H1 (cell line): Measurements from ENCODE around the gene GPR141. TPM values are rescaled to one million over a fixed set of nuclear protein-coding genes. Genes with fewer than 3 reads are reported as not detected.

Experiments
- CTCF ChIA-PET: fragments of 300-600 bp; sonication (Branson Sonifier 250); formaldehyde crosslinking; loops from one replicate; lab custom pipeline; 2021; ENCODE audit not compliant: partially characterized antibody; lab: Charles Lee
- POLR2A ChIA-PET: fragments of 300-600 bp; sonication (Branson Sonifier 250); formaldehyde crosslinking; loops from one replicate; lab custom pipeline; 2021; ENCODE audit warnings: inconsistent platforms; ENCODE audit not compliant: partially characterized antibody; lab: Charles Lee
- DNase-seq, 2 experiments: peaks; one replicate each; pipeline versions ENCODE4 v3.0.0 to v3.0.0-alpha.2; 2010 to 2022; ENCODE audit warnings: low spot score in 2 of 2, low read depth in 1 of 2, mixed read lengths in 1 of 2
- FAIRE-seq: peaks from 2 replicates; lab custom pipeline; 2011; peaks lifted over from hg19 to GRCh38; lab: Jason Lieb, UNC
- H2AFZ ChIP-seq: 2 replicates; pipeline ENCODE4 v1.8.1; 2012; ENCODE audit warnings: low read length, inconsistent platforms
- H2AK5ac ChIP-seq: 2 replicates; pipeline ENCODE4 v1.6.1; 2013; ENCODE audit warnings: low read depth, low read length
- H2BK120ac ChIP-seq: replicated peaks from 2 replicates; pipeline ENCODE3; 2013; ENCODE audit warnings: low read depth, low read length, inconsistent platforms
- H2BK12ac ChIP-seq: 2 replicates; pipeline ENCODE4 v1.6.1; 2013; ENCODE audit warnings: low read depth, low read length
- H2BK15ac ChIP-seq: 2 replicates; pipeline ENCODE4 v1.6.1; 2013; ENCODE audit warnings: low read length
- H2BK20ac ChIP-seq: 2 replicates; pipeline ENCODE4 v1.6.1; 2013; ENCODE audit warnings: low read length
- H2BK5ac ChIP-seq: 2 replicates; pipeline ENCODE4 v1.6.1; 2013; ENCODE audit warnings: low read depth, low read length
- H3K14ac ChIP-seq: 2 replicates; pipeline ENCODE4 v1.6.1; 2013; ENCODE audit warnings: inconsistent platforms; ENCODE audit not compliant: insufficient read length
- H3K18ac ChIP-seq: 2 replicates; pipeline ENCODE4 v1.6.1; 2013; ENCODE audit warnings: low read length; ENCODE audit errors: extremely low read depth
- H3K23ac ChIP-seq: 2 replicates; pipeline ENCODE4 v1.6.1; 2013; ENCODE audit warnings: inconsistent platforms; ENCODE audit not compliant: insufficient read length
- H3K23me2 ChIP-seq: 2 replicates; pipeline ENCODE4 v1.6.1; 2013; ENCODE audit warnings: low read depth, low read length
- H3K27ac ChIP-seq: 2 replicates; pipeline ENCODE4 v1.6.1; 2011; ENCODE audit warnings: low read depth, low read length, inconsistent platforms
- H3K27me3 ChIP-seq, 4 experiments: replicated peaks in 1 of 4; 1 replicate in 1 of 4; 2 replicates in 3 of 4; pipeline versions ENCODE4 v1.6.1 to v1.8.1; 2011 to 2013; ENCODE audit warnings: low read length in 3 of 4, mild to moderate bottlenecking in 3 of 4, inconsistent platforms in 2 of 4, mixed read lengths in 2 of 4, moderate library complexity in 1 of 4; ENCODE audit not compliant: control insufficient read depth in 3 of 4, insufficient read depth in 3 of 4; ENCODE audit errors: extremely low read depth in 1 of 4
- H3K36me3 ChIP-seq, 4 experiments: 2 replicates each; pipeline versions ENCODE4 v1.6.1 to v1.8.1; 2011 to 2013; ENCODE audit warnings: mild to moderate bottlenecking in 4 of 4, low read length in 3 of 4, moderate library complexity in 2 of 4, control low read depth in 1 of 4, inconsistent platforms in 1 of 4; ENCODE audit not compliant: insufficient read depth in 4 of 4, control insufficient read depth in 2 of 4
- H3K4ac ChIP-seq: replicated peaks from 2 replicates; pipeline ENCODE3; 2013; ENCODE audit warnings: low read length, low read depth, mixed read lengths, inconsistent platforms; ENCODE audit not compliant: insufficient read length
- H3K4me1 ChIP-seq, 4 experiments: replicated peaks in 1 of 4; 1 replicate in 1 of 4; 2 replicates in 3 of 4; pipeline versions ENCODE4 v1.6.1 to v1.8.1; 2011 to 2013; ENCODE audit warnings: low read length in 3 of 4, inconsistent platforms in 2 of 4, mixed read lengths in 1 of 4; ENCODE audit not compliant: insufficient read depth in 4 of 4, control insufficient read depth in 3 of 4
- H3K4me2 ChIP-seq, 2 experiments: 2 replicates each; pipeline versions ENCODE4 v1.6.1 to v1.8.1; 2011 to 2013; ENCODE audit warnings: low read depth in 2 of 2, low read length in 2 of 2, control low read depth in 1 of 2, inconsistent platforms in 1 of 2, mild to moderate bottlenecking in 1 of 2; ENCODE audit not compliant: insufficient read depth in 1 of 2
- H3K4me3 ChIP-seq, 4 experiments: fragments of 200-600, 300-600 bp in 1 of 4; sonication (generic), shearing (Covaris generic), sonication (Bioruptor Twin) in 1 of 4; 2 replicates each; pipeline versions ENCODE4 v1.5.1 to v1.8.1; 2011 to 2016; ENCODE audit warnings: low read length in 4 of 4, low read depth in 3 of 4, control low read depth in 2 of 4, inconsistent platforms in 2 of 4, mild to moderate bottlenecking in 2 of 4, mixed read lengths in 1 of 4, moderate library complexity in 1 of 4; ENCODE audit not compliant: insufficient read depth in 2 of 4; ENCODE audit errors: extremely low read depth in 1 of 4
- H3K56ac ChIP-seq: replicated peaks from 2 replicates; pipeline ENCODE3; 2013; ENCODE audit warnings: low read depth, mild to moderate bottlenecking, mixed read lengths, low read length, inconsistent platforms; ENCODE audit not compliant: insufficient read length
- H3K79me1 ChIP-seq: 2 replicates; pipeline ENCODE4 v1.6.1; 2013; ENCODE audit warnings: low read depth, low read length, control low read depth
- H3K79me2 ChIP-seq, 2 experiments: 2 replicates each; pipeline versions ENCODE4 v1.6.1 to v1.8.1; 2012 to 2013; ENCODE audit warnings: low read length in 2 of 2, mild to moderate bottlenecking in 2 of 2, inconsistent platforms in 1 of 2; ENCODE audit not compliant: insufficient read depth in 2 of 2, control insufficient read depth in 1 of 2
- H3K9ac ChIP-seq, 4 experiments: replicated peaks in 1 of 4; 1 replicate in 1 of 4; 2 replicates in 3 of 4; pipeline versions ENCODE4 v1.6.1 to v1.8.1; 2011 to 2013; ENCODE audit warnings: low read depth in 3 of 4, low read length in 3 of 4, control low read depth in 2 of 4, mild to moderate bottlenecking in 2 of 4, moderate library complexity in 2 of 4, inconsistent platforms in 1 of 4; ENCODE audit errors: extremely low read depth in 1 of 4
- H3K9me3 ChIP-seq, 2 experiments: 2 replicates each; pipeline versions ENCODE4 v1.6.1 to v1.8.1; 2012 to 2013; ENCODE audit warnings: mild to moderate bottlenecking in 2 of 2, moderate library complexity in 2 of 2, control low read depth in 1 of 2, inconsistent platforms in 1 of 2, low read depth in 1 of 2, low read length in 1 of 2, mixed read lengths in 1 of 2; ENCODE audit not compliant: insufficient read depth in 2 of 2
- H4K20me1 ChIP-seq, 2 experiments: replicated peaks in 1 of 2; 2 replicates each; pipeline versions ENCODE3 to v1.8.1; 2011 to 2013; ENCODE audit warnings: inconsistent platforms in 2 of 2, low read length in 2 of 2, mild to moderate bottlenecking in 1 of 2; ENCODE audit not compliant: insufficient read depth in 2 of 2, control insufficient read depth in 1 of 2
- H4K5ac ChIP-seq: 2 replicates; pipeline ENCODE4 v1.6.1; 2013; ENCODE audit warnings: low read length, low read depth, mixed read lengths, inconsistent platforms; ENCODE audit not compliant: insufficient read length
- H4K8ac ChIP-seq: 2 replicates; pipeline ENCODE4 v1.8.0; 2013; ENCODE audit warnings: mild to moderate bottlenecking, moderate library complexity, low read length, inconsistent platforms; ENCODE audit not compliant: insufficient read depth; ENCODE audit errors: extremely low read depth
- H4K91ac ChIP-seq: replicated peaks from 2 replicates; pipeline ENCODE3; 2013; ENCODE audit warnings: low read length, mixed read lengths, inconsistent platforms; ENCODE audit not compliant: insufficient read length
- BRCA1 ChIP-seq: IDR thresholded peaks from 2 replicates; pipeline ENCODE4 v1.6.1; 2012; ENCODE audit warnings: low read depth, low read length, improper control_type of control experiment
- CEBPB ChIP-seq: IDR thresholded peaks from 2 replicates; pipeline ENCODE4 v1.6.1; 2012; ENCODE audit warnings: low read depth, low read length
- CHD1 ChIP-seq: IDR thresholded peaks from 2 replicates; pipeline ENCODE4 v1.6.1; 2012; ENCODE audit warnings: low read depth, low read length, improper control_type of control experiment
- POU5F1 ChIP-seq: IDR thresholded peaks from 2 replicates; pipeline ENCODE4 v1.6.1; 2011; ENCODE audit warnings: low read depth, mild to moderate bottlenecking, low read length, moderate library complexity
- SP1 ChIP-seq: IDR thresholded peaks from 2 replicates; pipeline ENCODE4 v1.6.1; 2011; ENCODE audit warnings: low read depth, low read length
- WGBS, 2 experiments: shearing (Covaris generic) in 1 of 2; methylation state at CpG; one replicate each; pipeline versions ENCODE4 v1.1.6 to v1.1.7; 2013 to 2015; ENCODE audit warnings: low lambda C conversion rate in 2 of 2, mixed read lengths in 2 of 2, inconsistent platforms in 1 of 2, low coverage in 1 of 2, missing lambda C conversion rate in 1 of 2; ENCODE audit not compliant: insufficient replicate concordance in 2 of 2, insufficient coverage in 1 of 2, insufficient read length in 1 of 2; ENCODE audit errors: extremely low coverage in 1 of 2, missing lambda C conversion rate in 1 of 2; 5-methylcytosine and 5-hydroxymethylcytosine counted together
- polyA plus RNA-seq, 7 experiments: library from polyadenylated mRNA; depleted of rRNA in 3 of 7; stranded (reverse) in 5 of 7; unstranded in 2 of 7; fragments of >200 nt in 5 of 7; fragments of 200-250 nt in 2 of 7; gene quantifications; 1 replicate in 5 of 7; 2 replicates in 1 of 7; 4 replicates in 1 of 7; pipeline versions ENCODE4 v1.2.1 to v1.2.3, GENCODE V29; 2011 to 2013; ENCODE audit warnings: missing spikeins in 2 of 7, mixed read lengths in 2 of 7
- total RNA-seq: library from RNA; stranded (reverse); fragmentation: NEBNext Ultra II Directional; extraction: Animal tissue kit (Norgen Biotek cat#: 25700); gene quantifications from 2 replicates; pipeline ENCODE4 v1.2.1, GENCODE V29; 2021

The GPR141 gene
- total and polyA plus RNA-seq, 2 of the 8 experiments (the other 6 are each of a cell fraction or from before 2014, with no cell fraction given): 0.45 to 1.0 TPM

DNA sequence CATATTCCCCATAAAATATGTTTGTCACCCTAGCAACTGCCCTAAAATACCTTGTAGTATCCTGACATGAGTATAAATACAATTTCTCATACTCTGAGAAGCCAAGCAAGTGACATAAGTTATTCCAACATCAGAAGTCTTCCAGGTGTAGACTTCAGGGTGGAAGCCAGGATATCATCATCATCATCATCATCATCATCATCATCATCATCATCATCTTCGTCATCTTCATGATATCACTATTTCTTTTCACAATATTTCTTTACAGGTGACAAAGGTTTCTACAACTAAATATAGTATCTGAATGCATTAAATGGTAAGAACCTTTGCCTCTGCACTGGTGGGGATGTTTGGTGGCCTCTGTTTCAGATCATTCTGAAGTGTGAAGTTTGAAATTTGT, 10.0 kb upstream of the GPR141 start:
- no peak overlapping the region for H3K9ac ChIP-seq
- no peak overlapping the region for H3K4ac ChIP-seq
- H3K79me1 ChIP-seq: no peaks in the 10 kb centered on the region
- H3K27ac ChIP-seq: no peak overlapping the region
- DNase-seq (no peak), FAIRE-seq (no peak)
- H2BK5ac ChIP-seq: no peak overlapping the region
- H2BK15ac ChIP-seq: no peak overlapping the region
- no peak overlapping the region for H3K4me2 ChIP-seq
- no peak overlapping the region for H3K18ac ChIP-seq
- POLR2A ChIA-PET: no interaction called here
- no peak overlapping the region for H2AK5ac ChIP-seq
- no peaks in the 10 kb centered on the region for H3K27me3 ChIP-seq
- H3K4me3 ChIP-seq: no peak overlapping the region
- no peaks in the 10 kb centered on the region for H3K23me2 ChIP-seq
- no peak overlapping the region for H4K8ac ChIP-seq
- H4K91ac ChIP-seq: no peak overlapping the region
- H3K79me2 ChIP-seq: no peaks in the 10 kb centered on the region
- 81% methylated on average over 1 of the region's 1 CpG; no CpG with 5 or more reads in 1 of the 2 experiments for WGBS, 2 experiments
- no peak overlapping the region for H2BK12ac ChIP-seq
- H2AFZ ChIP-seq: no peak overlapping the region
- H3K14ac ChIP-seq: no peak overlapping the region
- H3K23ac ChIP-seq: no peak overlapping the region
- H4K20me1 ChIP-seq: no peaks in the 10 kb centered on the region
- no peak overlapping the region for H4K5ac ChIP-seq
- CTCF ChIA-PET: interaction anchor here (1.2 kb wide), 1 partner anchor 21 kb away, joined by 5 read pairs; no protein-coding TSS in a partner anchor
- no peak overlapping the region for H2BK120ac ChIP-seq
- no peak overlapping the region for H3K56ac ChIP-seq
- no peak overlapping the region for H2BK20ac ChIP-seq
- no peaks in the 10 kb centered on the region for H3K9me3 ChIP-seq
- peaks cover 0 to 2% (median 0%) of the 10 kb centered on the region in 4 experiments; a peak in 1 of 7 replicates for H3K4me1 ChIP-seq
- no peaks in the 10 kb centered on the region for H3K36me3 ChIP-seq
- no peak for TF ChIP-seq SP1
- no peak for TF ChIP-seq CHD1
- TF ChIP-seq POU5F1: no peak
- no peak for TF ChIP-seq BRCA1
- TF ChIP-seq CEBPB: no peak
